Activated CD8-positive, alpha-beta memory T cell treated with anti-CD3 and anti-CD28 coated beads, Interleukin-2, amount 50 U/mL, for 1 hour (primary cell): ENCODE results near the gene CD22.

Source experiments
- DNase-seq: peaks from one replicate; pipeline ENCODE4 v3.0.0-alpha.2; 2020; ENCODE audit errors: extremely low read depth

Gene CD22

DNA sequence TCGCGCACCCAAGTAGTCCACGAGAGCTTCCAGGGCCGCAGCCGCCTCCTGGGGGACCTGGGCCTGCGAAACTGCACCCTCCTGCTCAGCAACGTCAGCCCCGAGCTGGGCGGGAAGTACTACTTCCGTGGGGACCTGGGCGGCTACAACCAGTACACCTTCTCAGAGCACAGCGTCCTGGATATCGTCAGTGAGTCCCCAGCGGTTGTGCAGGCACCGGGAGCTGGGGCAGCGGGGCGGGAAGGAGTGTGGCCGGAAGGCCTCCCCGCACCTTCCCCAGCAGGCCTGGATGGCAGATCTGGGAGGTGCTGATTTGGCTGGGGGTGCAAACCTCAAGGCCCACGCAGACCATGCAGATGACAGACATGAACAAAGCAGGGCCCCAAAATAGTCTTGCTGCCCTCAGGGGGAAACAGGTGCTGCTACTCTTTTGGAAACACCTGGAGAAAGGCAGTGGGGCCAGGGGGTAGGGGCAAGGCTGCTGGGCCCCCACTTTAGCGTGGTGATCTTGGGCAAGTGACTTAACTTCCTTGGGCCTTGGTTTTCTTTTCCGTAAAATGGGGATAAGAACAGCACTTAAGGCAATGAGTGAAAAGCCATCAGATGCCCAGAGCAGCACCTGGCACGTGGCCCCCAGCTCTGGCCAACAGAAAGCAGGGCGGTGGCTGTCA is 33.1 kb upstream of the CD22 start:
- DNase-seq: no peak

DNA sequence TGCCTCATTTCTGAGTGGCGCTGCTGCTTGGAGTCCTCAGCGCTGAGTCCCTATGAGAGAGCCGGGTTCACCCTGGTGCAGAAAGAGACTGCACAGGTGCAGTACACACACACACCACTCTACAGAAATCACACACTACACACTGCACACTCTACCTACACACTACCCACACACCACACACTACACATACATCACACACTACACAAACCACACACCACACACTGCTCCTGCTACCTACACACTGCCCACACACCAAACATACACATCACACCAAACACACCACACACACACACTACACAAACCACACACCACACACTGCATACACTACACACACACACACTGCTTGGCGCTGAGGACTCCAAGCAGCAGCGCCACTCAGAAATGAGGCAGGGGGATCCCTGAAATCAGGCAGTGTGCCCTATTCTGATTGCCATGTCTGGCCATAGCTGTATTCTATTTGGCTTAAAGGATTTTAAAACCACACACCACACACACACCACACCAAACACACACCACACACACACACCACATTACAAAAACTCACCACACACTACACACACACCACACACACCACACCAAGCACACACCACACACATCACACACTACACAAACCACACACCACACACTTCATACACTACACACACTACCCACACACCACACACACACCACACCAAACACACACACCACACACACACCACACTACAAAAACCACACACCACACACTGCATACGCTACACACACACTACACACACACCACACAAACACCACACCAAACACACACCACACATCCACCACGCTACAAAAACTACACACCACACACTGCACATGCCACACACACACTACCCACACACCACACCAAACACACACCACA is 32.1 kb upstream of the CD22 start:
- DNase-seq: no peak

DNA sequence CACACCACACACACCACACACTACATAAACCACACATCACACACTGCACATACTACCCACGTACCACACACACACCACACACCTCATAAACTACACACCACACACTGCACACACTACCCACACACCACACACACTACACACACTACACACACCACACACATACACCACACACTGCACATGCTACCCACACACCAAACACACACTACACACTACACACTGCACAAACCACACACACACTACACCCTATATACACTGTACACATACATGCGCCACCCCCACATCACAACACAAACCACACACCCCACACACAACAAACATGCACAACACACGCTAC is 31.5 kb upstream of the CD22 start:
- DNase-seq: no peak

DNA sequence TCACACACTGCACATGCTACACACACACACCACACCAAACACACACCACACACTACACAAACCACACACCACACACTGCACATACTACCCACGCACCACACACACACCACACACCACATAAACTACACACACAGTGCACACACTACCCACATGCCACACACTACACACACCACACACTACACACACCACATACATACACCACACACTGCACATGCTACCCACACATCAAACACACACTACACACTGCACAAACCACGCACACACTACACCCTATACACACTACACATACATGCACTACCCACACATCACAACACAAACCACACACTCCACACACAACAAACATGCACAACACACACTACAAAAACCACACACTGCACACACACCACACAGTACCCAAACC is 31.1 kb upstream of the CD22 start:
- no peak for DNase-seq

DNA sequence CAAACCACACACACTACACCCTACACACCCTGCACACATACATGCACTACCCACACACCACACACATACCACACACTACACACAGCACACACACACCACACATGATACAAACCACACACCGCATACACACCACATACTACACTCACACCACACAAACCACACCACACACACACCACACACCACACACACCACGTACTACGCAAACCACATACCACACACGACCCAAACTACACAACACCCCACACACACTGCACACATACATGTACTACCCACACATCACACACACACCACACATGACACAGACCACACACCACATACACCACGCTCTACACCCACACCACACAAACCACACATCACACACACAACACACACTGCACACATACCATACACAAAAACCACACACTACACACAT is 30.4 kb upstream of the CD22 start:
- no peak for DNase-seq

DNA sequence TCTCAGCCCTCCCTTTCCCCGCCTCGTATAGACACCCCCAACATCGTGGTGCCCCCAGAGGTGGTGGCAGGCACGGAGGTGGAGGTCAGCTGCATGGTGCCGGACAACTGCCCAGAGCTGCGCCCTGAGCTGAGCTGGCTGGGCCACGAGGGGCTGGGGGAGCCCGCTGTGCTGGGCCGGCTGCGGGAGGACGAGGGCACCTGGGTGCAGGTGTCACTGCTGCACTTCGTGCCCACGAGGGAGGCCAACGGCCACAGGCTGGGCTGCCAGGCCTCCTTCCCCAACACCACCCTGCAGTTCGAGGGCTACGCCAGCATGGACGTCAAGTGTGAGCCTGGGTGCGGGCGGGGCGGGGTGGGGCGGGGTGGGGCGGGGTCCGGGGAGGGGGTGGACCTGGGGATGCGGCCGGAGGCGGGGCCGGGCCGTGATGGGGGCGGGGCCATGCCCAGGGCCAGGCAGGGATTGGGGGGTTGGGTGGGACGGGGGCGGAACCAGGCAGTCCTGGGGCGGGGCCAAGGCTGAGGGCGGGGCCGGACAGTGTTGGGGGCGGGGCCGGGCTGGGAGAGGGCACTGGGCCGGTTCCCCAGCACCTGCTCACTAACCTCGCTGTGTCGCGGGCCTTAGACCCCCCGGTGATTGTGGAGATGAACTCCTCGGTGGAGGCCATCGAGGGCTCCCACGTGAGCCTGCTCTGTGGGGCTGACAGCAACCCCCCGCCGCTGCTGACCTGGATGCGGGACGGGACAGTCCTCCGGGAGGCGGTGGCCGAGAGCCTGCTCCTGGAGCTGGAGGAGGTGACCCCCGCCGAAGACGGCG is 29.3 kb upstream of the CD22 start:
- DNase-seq: no peak

DNA sequence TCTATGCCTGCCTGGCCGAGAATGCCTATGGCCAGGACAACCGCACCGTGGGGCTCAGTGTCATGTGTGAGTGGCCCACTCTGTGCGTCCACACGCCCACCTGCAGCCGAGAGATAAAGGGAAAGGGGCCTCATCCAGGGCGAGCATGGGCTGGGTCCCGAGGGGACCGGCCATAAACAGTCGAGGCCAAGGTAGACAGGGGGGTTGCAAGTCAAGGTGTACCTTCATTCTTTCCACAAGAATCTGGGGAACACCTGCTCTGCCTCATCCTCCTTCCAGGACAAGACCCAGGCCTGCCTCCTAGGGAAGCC is 28.7 kb upstream of the CD22 start:
- no peak for DNase-seq

DNA sequence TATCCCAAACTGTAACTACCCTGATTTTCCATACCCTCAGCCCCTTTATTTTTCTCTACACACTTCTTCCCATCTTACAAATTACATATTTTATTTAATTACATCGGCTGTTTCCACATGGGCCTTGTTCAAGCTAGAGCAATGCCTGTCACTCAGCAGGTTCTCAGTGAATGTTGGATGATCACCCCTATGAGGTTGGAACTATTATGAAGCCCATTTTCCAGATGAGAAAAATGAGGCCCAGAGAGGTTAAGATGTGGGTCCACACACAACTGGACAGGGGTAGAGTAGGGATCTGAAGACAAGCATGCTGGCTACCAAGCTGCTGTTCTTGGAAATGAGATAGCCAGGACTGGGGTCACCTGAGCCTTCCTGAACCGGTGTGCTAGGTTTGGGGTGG is 27.0 kb upstream of the CD22 start:
- no peak for DNase-seq

DNA sequence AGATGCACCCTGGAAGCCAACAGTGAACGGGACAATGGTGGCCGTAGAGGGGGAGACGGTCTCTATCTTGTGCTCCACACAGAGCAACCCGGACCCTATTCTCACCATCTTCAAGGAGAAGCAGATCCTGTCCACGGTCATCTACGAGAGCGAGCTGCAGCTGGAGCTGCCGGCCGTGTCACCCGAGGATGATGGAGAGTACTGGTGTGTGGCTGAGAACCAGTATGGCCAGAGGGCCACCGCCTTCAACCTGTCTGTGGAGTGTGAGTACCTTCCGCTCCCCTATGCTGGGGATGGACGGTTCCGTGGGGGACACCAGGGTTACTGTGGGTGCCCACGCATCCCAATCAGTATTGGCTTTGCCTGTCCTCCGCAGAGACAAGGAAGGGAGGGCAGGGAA is 26.5 kb upstream of the CD22 start:
- no peak for DNase-seq

DNA sequence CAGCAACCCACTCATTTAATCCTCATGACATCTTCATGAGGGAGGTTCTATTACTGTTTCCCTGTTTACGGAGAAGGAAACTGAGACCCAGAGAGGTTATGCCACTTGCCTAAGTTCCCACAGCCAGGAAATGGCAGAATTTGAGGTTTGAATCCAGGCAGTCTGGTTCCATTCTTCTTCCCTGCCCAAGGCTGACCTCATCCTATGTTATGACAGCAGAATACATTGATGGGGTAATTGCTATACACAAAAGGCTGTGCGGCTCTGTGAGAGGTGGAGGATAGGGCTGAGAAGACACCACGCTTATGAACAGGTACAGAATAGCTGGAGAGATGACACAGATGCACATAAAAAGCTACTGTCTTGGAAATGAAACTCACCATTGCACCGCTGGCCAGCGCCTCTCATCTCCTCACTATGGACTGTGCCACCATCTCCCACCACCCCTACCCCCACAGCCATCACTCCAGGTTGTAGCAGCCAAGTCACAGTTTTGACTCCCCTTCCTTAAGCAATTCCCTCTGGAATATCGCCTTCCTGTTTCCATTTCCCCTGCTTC is 25.6 kb upstream of the CD22 start:
- DNase-seq: no peak

DNA sequence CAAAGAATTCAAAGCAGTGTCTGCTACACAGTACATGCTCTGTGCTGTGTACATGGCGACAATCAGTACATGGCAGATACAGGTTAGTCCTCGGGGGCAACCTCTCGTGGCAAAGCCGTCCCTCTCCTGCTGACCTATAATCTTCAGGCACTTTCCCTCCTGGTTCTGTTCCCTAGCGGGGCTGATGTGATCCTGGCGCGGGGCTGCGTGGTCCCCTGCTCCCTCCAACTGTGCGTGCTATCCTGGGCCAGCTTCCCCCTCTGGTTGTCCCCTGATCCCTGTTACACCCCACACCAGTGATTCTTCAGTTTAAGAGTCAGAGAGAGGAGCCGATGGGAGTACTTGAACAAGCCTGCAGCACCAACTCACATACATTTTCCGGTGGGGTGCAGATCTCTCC is 25.0 kb upstream of the CD22 start:
- no peak for DNase-seq

DNA sequence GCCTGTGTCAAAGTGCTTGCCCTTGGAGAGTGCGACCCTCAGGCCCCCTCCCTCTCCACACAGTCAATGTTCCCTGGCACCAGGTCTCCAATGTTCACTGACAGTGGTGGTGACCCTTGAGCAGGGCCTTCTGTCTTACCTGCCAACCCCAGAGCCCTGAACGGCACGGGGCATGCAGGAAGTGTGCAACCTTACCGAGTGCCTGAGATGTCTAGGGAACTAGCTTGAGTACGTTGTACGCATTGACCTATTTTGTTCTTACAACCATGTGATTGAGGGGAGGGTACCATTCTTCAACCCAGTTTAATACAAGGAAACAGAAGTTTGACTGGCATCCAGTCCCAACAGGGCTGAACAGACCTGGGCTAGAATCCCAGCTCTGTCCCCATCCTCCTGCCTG is 23.8 kb upstream of the CD22 start:
- no peak for DNase-seq

DNA sequence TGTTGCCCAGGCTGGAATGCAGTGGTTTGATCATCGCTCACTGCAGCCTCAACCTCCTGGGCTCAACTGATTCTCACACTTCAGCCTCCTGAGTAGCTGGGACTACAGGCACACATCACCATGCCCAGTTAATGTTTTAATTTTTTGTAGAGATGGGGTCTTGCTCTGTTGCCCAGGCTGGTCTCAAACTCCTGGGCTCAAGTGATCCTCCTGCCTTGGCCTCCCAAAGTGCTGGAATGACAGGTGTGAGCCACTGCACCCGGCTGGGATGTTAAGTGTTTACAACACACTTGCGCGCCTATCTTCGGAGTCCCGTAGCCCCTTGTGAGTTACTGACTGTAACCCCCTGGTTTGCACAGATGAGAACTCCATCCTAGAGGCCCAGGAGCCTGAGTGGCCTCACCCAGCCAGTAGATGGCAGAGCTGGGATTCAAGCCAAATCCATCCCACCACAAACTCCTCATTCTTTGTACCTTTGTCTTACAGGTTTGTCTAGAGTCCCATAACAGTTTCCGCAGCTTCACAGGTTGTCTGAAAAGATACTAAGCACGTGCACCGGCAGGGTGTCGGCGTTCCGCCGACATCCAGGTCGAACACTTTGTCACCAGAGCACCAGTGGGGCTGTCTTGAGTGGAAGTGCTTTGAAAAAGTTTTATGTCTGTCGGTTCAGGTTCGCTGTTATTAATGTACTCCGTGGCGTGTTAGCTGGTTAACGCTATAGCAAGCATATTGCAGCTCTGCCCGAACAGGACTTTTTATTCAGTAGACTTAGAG is 22.3 kb upstream of the CD22 start:
- DNase-seq: no peak

DNA sequence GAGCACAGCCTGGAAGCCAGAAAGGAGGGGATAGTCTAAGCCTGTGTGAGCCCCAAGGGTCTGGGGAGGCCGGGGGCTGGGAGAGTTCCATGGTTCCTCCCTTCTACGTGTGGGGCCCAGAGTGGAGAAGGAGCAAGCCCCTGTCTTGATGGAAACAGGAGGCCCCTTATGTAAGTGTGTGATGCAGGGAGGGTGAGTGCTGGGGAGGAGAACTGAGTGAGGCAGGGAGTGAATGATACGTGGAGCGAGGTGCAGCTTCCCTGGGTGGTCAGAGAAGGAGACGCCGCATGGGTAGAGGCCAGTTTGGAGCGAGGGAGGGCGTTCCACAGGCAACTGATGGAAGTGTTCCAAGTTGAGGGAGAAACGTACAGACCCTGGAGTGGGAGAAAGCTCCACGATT is 21.1 kb upstream of the CD22 start:
- DNase-seq: no peak

DNA sequence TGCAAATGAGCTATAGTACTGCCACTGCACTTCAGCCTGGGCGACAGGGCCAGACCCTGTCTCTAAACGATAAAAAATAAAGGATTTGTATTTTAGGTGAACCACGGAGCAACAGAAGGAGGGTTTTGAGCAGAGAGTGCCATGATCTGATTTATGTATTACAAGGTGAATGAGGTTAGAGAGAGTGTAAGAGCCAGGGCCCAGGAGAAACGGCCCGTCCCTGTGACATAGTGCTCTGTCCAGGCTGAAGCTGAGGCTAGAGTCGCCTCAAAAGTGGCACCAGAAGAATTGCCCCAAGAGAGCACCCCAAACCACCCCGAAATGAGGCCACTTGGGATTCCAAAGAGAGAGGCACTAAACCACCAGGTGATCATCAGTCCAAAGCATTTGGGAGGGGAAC is 20.1 kb upstream of the CD22 start:
- DNase-seq: no peak

DNA sequence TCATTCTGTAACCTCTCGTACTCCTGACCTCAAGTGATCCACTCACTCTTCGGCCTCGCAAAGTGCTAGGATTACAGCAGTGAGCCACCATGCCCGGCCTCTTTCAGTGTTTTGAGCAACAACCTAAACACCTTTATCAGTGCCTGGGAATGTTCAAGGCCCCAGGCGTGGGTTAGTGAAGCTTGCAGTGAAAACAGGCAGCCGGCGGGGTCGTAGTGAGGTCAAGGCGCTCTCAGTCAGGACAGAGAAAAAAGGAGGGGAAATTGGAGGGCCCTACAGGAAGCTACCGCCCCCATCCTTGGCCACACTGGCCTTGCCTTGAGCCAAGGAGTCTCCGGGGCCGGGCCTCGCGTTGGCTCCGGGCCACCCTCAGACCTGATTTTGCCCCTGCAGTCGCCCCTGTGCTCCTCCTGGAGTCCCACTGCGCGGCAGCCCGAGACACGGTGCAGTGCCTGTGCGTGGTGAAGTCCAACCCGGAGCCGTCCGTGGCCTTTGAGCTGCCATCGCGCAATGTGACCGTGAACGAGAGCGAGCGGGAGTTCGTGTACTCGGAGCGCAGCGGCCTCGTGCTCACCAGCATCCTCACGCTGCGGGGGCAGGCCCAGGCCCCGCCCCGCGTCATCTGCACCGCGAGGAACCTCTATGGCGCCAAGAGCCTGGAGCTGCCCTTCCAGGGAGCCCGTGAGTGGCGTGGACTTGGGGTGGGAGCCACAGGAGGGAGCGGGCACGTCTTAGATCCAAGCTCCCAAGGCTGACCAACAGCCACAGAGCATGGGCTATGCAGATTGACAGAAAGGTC is 19.3 kb upstream of the CD22 start:
- DNase-seq: no peak

DNA sequence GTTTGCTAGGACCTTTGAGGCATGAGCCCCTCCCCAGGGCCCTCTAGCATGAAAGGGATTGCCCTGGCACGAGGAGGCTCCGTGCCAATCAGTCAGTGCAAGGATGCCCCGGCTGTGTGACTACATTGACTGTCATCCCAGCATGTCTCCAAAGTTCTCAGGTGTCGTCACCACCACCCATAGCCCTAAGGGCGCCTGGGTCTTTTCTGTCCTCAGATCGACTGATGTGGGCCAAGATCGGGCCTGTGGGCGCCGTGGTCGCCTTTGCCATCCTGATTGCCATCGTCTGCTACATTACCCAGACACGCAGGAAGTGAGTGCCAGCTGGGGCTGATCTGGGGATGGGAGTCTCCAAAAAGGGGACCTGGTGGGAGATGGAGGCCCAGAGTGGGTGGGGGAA is 18.7 kb upstream of the CD22 start:
- no peak for DNase-seq

DNA sequence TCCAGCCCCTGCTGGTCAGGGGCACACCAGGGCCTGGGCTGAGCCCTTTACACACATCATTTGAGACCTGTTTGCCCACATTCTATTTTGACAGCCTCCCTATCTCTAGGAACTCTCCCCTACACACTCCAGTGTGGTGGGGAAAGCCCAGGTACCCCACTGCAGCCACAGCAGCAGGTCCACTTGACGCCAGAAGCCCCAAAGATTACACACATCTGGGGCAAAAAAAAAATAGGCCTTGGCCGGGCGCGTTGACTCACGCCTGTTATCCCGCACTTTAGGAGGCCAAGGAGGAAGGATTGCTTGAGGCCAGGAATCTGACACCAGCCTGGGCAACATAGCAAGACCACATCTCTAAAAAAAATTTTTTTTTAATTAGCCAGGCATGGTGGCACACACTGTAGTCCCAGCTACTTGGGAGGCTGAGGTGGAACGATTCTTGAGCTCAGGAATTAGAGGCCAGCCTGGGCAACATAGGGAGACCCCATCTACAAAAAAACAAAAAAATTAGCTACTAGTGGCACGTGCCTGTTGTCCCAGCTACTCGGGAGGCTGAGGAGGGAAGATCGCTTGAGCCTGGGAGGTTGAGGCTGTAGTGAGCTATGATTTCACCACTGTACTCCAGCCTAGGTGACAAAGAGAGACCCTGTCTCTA is 18.0 kb upstream of the CD22 start:
- DNase-seq: no peak

DNA sequence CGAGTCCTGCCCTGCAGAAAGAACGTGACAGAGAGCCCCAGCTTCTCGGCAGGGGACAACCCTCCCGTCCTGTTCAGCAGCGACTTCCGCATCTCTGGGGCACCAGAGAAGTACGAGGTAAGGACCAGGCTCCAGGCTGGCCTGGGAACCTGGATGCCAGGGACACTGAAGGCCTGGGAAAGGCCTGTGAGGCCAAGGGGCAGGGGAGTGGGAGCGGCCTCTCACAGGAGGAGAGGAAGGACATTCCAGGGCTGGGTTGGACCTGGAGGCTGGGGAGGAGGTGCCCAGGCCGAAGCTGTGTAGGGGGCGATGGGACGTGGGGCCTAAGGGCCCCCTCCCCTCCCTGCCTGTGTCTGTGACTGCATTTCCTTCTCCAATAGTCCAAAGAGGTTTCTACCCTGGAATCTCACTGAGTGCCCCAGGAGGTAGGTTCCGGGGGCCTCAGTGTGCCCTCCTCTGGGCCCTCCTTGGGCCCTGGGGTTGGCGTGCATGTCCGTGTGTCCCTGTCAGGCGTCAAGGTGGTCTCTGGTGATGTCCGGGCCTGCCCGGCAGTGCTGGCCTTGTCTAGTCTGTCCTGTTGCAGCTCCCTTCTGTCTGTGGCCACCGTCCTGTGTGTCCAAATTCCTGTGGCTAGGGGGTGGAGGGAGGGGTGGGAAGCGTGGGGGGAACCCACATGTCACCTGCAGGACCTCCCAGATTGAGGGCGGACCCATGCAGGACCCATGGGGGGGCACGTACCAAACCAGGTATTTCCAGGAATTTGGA is 16.9 kb upstream of the CD22 start:
- DNase-seq: no peak

DNA sequence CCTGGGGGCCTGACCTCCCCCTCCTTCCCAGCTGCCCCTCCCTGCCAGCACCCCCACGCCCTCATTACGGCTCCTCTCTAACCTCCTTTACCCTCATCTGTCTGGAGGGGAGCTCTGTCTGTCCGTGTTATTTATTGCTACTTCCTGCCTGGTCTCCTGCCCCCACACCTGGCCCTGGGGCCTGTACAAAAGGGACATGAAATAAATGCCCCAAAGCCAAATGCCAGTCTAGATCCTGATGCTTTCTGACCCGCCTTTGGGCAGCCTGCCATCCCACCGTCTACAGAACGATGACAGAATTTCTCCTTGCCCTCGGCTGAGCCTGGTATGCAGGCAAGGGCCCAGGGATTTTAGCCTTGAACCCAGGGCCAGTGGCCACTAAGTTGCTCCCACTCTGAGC is 15.4 kb upstream of the CD22 start:
- no peak for DNase-seq
